NCI-H526 treated with DMSO at 0.1 percent for 48 hours (cell line): ENCODE measurements around the gene OTOGL.
"Not testable (repeated sequence)": the region's sequence is repeated elsewhere in the genome, so short reads cannot be mapped to it uniquely, and the experiment has no call there.

Source experiments
- DNase-seq: peaks from one replicate; lab custom pipeline; 2025; lab: John Stamatoyannopoulos, UW

OTOGL gene

GRCh38 chr12:80135624-80136023, 36.3 kb downstream of the OTOGL start:
- no peak for DNase-seq

- no peak for DNase-seq
Measured at GRCh38 chr12:80140005-80140404, 40.7 kb downstream of the OTOGL start.

GRCh38 chr12:80142640-80143039, 43.3 kb downstream of the OTOGL start:
- no peak for DNase-seq

GRCh38 chr12:80143537-80143936, 44.2 kb downstream of the OTOGL start:
- DNase-seq: no peak

- DNase-seq: not testable (repeated sequence)
Measured at GRCh38 chr12:80149547-80150313, 50.4 kb downstream of the OTOGL start.

GRCh38 chr12:80151131-80151530, 51.8 kb downstream of the OTOGL start:
- no peak for DNase-seq

- no peak for DNase-seq
Measured at GRCh38 chr12:80154261-80154660, 54.9 kb downstream of the OTOGL start.

- no peak for DNase-seq
Measured at GRCh38 chr12:80156306-80156705, 57.0 kb downstream of the OTOGL start.

- no peak for DNase-seq
Measured at GRCh38 chr12:80157645-80158044, 58.3 kb downstream of the OTOGL start.

GRCh38 chr12:80161612-80162011, 62.3 kb downstream of the OTOGL start:
- no peak for DNase-seq

GRCh38 chr12:80162177-80162576, 62.8 kb downstream of the OTOGL start:
- DNase-seq: no peak

- no peak for DNase-seq
Measured at GRCh38 chr12:80165746-80166145, 66.4 kb downstream of the OTOGL start.

GRCh38 chr12:80166751-80167150, 67.4 kb downstream of the OTOGL start:
- no peak for DNase-seq

- DNase-seq: no peak
Measured at GRCh38 chr12:80168936-80169335, 69.6 kb downstream of the OTOGL start.

GRCh38 chr12:80170915-80171314, 71.6 kb downstream of the OTOGL start:
- DNase-seq: no peak

GRCh38 chr12:80173083-80173864, 73.9 kb downstream of the OTOGL start:
- no peak for DNase-seq

- DNase-seq: no peak
Measured at GRCh38 chr12:80175307-80175930, 76.1 kb downstream of the OTOGL start.

GRCh38 chr12:80176706-80177105, 77.4 kb downstream of the OTOGL start:
- no peak for DNase-seq

GRCh38 chr12:80178846-80179245, 79.5 kb downstream of the OTOGL start:
- no peak for DNase-seq

GRCh38 chr12:80183939-80184338, 84.6 kb downstream of the OTOGL start:
- no peak for DNase-seq

GRCh38 chr12:80184926-80185325, 85.6 kb downstream of the OTOGL start:
- DNase-seq: no peak

GRCh38 chr12:80186727-80187217, 87.4 kb downstream of the OTOGL start:
- peak; percentile 14 for DNase-seq

GRCh38 chr12:80187660-80188090, 88.3 kb downstream of the OTOGL start:
- no peak for DNase-seq
